ENCODE data around the gene TMEM128.

DNA sequence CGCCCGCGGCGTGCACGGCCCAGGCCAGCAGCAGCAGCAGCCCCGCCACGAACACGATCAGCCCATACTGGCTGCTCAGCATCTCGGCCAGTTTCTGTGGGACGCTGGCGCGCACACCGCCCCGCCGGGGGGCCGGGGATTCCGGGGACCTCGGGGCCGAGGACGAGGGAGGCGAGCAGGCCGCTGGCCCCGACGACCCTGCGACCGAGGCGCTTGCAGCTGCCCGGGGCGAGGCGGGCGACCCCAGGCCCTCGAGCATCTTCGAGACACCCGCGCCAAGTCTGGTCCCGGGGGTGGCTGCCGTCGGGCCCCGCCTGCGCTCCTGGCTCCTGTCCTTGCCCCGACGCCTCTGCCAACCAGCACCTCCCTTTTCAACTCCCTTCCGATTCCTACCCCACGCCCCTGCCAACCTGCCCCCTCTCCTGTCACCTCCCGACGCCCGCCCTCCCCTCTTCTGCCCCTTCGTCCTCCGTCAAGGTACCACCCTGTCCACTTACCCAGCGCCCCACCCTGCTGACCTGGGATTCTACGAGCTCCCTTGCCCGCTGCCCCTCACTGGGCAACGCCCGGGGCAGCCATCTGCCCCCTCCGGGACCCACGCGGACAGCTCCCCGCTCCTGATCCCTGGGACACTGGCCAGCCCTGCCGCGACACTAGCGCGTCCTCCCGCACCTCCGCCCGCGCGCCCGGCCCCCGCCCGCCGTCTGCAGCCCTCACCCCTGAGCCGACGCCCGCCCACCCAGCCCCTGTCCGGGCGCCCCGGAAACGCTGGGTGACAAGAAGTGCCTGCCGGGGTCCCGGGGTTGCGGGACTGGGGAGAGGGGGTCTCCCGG, 21.2 kb downstream of the TMEM128 start, which contains the start of gene OTOP1:
- TF ChIP-seq ZFYVE20 (CRISPR knock-in tag; IDR thresholded peaks at IDR 0.05; ENCODE audit: borderline replicate concordance, low read depth): no peak
- no peak for TF ChIP-seq GABPA (IDR thresholded peaks at IDR 0.05; ENCODE audit: low read depth, low read length)
- TF ChIP-seq GABPA (CRISPR knock-in tag; IDR thresholded peaks at IDR 0.05; ENCODE audit: low read depth): no peak
- TF ChIP-seq SP2 (CRISPR knock-in tag; IDR thresholded peaks at IDR 0.05): no peak
- TF ChIP-seq NFATC3 (CRISPR knock-in tag; IDR thresholded peaks at IDR 0.05): no peak

Data from HepG2 (cell line).